Neural cell (in vitro differentiated cells): ENCODE data around the gene MPP3. TPM values are rescaled to one million over a fixed set of nuclear protein-coding genes. Genes with fewer than 3 reads are reported as not detected.

Experiments
- H2AFZ ChIP-seq: fragments of 200-600, 300-800 bp; sonication (generic), shearing (Covaris generic); 2 replicates; pipeline ENCODE4 v1.6.0; 2014; ENCODE audit warnings: low read depth, mild to moderate bottlenecking, antibody characterized with exemption, low read length, moderate library complexity
- H3F3A ChIP-seq: fragments of 200-600 bp; shearing (Covaris generic); 2 replicates; pipeline ENCODE4 v1.6.1; 2016; ENCODE audit warnings: mild to moderate bottlenecking, moderate library complexity, mixed read lengths, antibody characterized with exemption, low read length; ENCODE audit not compliant: insufficient read depth, poor library complexity, severe bottlenecking
- H3K27ac ChIP-seq: fragments of 200-600, 300-800 bp; sonication (generic), shearing (Covaris generic); 2 replicates; pipeline ENCODE4 v1.5.1; 2014; ENCODE audit warnings: mild to moderate bottlenecking, low read length, moderate library complexity
- H3K27me3 ChIP-seq: fragments of 300-800, 200-600 bp; sonication (generic), shearing (Covaris generic); 2 replicates; pipeline ENCODE4 v1.6.0; 2014; ENCODE audit warnings: mild to moderate bottlenecking, low read depth, low read length, moderate library complexity; ENCODE audit not compliant: insufficient read depth
- H3K36me3 ChIP-seq: fragments of 300-800, 200-600 bp; sonication (generic), shearing (Covaris generic); 2 replicates; pipeline ENCODE4 v1.5.1; 2014; ENCODE audit warnings: mild to moderate bottlenecking, antibody characterized with exemption, low read length, moderate library complexity; ENCODE audit not compliant: insufficient read depth
- H3K4me2 ChIP-seq: fragments of 300-800, 200-600 bp; sonication (generic), shearing (Covaris generic); 2 replicates; pipeline ENCODE4 v1.6.0; 2014; ENCODE audit warnings: mild to moderate bottlenecking, low read length
- H3K4me3 ChIP-seq: fragments of 300-800, 200-600 bp; sonication (generic), shearing (Covaris generic); 2 replicates; pipeline ENCODE4 v1.5.1; 2014; ENCODE audit warnings: mild to moderate bottlenecking, low read length, moderate library complexity
- H3K79me2 ChIP-seq: fragments of 200-600 bp; shearing (Covaris generic); replicated peaks from 2 replicates; pipeline ENCODE4 v1.6.0; 2014; ENCODE audit warnings: mild to moderate bottlenecking, low read length, moderate library complexity; ENCODE audit not compliant: insufficient read depth
- H3K9ac ChIP-seq: fragments of 300-800, 200-600 bp; sonication (generic), shearing (Covaris generic); 2 replicates; pipeline ENCODE4 v1.6.1; 2016; ENCODE audit warnings: mild to moderate bottlenecking, low read length, mixed read lengths
- H3K9me2 ChIP-seq: fragments of 200-600 bp; shearing (Covaris generic); 2 replicates; pipeline ENCODE4 v1.6.1; 2016; ENCODE audit warnings: mild to moderate bottlenecking, low read length, mixed read lengths; ENCODE audit not compliant: insufficient read depth
- H3K9me3 ChIP-seq: fragments of 200-600, 300-800 bp; sonication (generic), shearing (Covaris generic); 2 replicates; pipeline ENCODE4 v1.6.1; 2016; ENCODE audit warnings: mild to moderate bottlenecking, mixed run types, low read length, moderate library complexity, mixed read lengths
- H4K20me1 ChIP-seq: fragments of 200-600 bp; shearing (Covaris generic); 2 replicates; pipeline ENCODE4 v1.6.1; 2016; ENCODE audit warnings: mild to moderate bottlenecking, mixed run types; ENCODE audit not compliant: insufficient read depth
- CTCF ChIP-seq: fragments of 450-650 bp; IDR thresholded peaks from 2 replicates; pipeline ENCODE4 v1.5.1; 2014; ENCODE audit warnings: antibody characterized with exemption, mild to moderate bottlenecking, moderate library complexity; ENCODE audit not compliant: poor library complexity, severe bottlenecking
- EP300 ChIP-seq: fragments of 450-650 bp; conservative IDR thresholded peaks from 2 replicates; pipeline ENCODE4 v1.6.1; 2014; ENCODE audit warnings: antibody characterized with exemption, mild to moderate bottlenecking, moderate library complexity; ENCODE audit not compliant: poor library complexity, severe bottlenecking
- EZH2 ChIP-seq: fragments of 200-600, 300-800 bp; shearing (Covaris generic), sonication (generic); IDR thresholded peaks from 2 replicates; pipeline ENCODE4 v1.6.1; 2014; ENCODE audit warnings: antibody characterized with exemption, low read length, borderline replicate concordance, mild to moderate bottlenecking; ENCODE audit not compliant: insufficient read depth, poor library complexity, severe bottlenecking
- MXI1 ChIP-seq: fragments of 450-650 bp; conservative IDR thresholded peaks from 2 replicates; pipeline ENCODE4 v1.6.1; 2014; ENCODE audit warnings: antibody characterized with exemption, mild to moderate bottlenecking; ENCODE audit not compliant: poor library complexity, severe bottlenecking
- SMC3 ChIP-seq: fragments of 450-650 bp; conservative IDR thresholded peaks from 2 replicates; pipeline ENCODE4 v1.6.1; 2014; ENCODE audit warnings: antibody characterized with exemption, mild to moderate bottlenecking, moderate library complexity; ENCODE audit not compliant: poor library complexity
- polyA plus RNA-seq: library from polyadenylated mRNA; depleted of rRNA; stranded (reverse); fragments of >200 nt; gene quantifications from 2 replicates; pipeline ENCODE4 v1.2.3, GENCODE V29; 2014

The MPP3 gene
- polyA plus RNA-seq, 1 donor from 2014 or later, result 48.1 TPM

GRCh38 chr17:43880420-43880991 is 47.6 kb upstream of the MPP3 start:
- H3K4me2 ChIP-seq, result no peak overlapping the region
- H3K79me2 ChIP-seq, result no peaks in the 10 kb centered on the region
- no peaks in the 10 kb centered on the region for H3F3A ChIP-seq
- H3K36me3 ChIP-seq, result no peaks in the 10 kb centered on the region
- no peaks in the 10 kb centered on the region for H3K9me3 ChIP-seq
- H3K9ac ChIP-seq, result no peak overlapping the region
- H3K27ac ChIP-seq, result no peak overlapping the region
- no peaks in the 10 kb centered on the region for H3K9me2 ChIP-seq
- no peaks in the 10 kb centered on the region for H4K20me1 ChIP-seq
- H3K27me3 ChIP-seq, result no peaks in the 10 kb centered on the region
- no peak overlapping the region for H2AFZ ChIP-seq
- H3K4me3 ChIP-seq, result no peak overlapping the region
- peak; percentile 62 for TF ChIP-seq CTCF
- peak; percentile 49 for TF ChIP-seq SMC3
- no peak for TF ChIP-seq EP300

- H3K4me2 ChIP-seq, result no peak overlapping the region
Observed at GRCh38 chr17:43879723-43880419, 46.9 kb upstream of the MPP3 start.

More at GRCh38 chr17:43879723-43880419, 46.9 kb upstream of the MPP3 start:
- Histone ChIP-seq H3K36me3 (no peaks in the 10 kb centered on the region), H3K4me3 (no peak overlapping the region), H3K27me3 (no peaks in the 10 kb centered on the region), H3K9me2 (no peaks in the 10 kb centered on the region), H3F3A (no peaks in the 10 kb centered on the region), H3K79me2 (no peaks in the 10 kb centered on the region), H3K9me3 (no peaks in the 10 kb centered on the region), H3K27ac (no peak overlapping the region), H4K20me1 (no peaks in the 10 kb centered on the region), H3K9ac (no peak overlapping the region), H2AFZ (no peak overlapping the region)
- TF ChIP-seq EP300, result no peak
- TF ChIP-seq CTCF, result no peak
- TF ChIP-seq MXI1, result no peak
- TF ChIP-seq EZH2, result no peak
